Ovary (tissue), 3 donors: ENCODE data around the gene TMEM41B.
"Not testable (repeated sequence)": the region's sequence is repeated elsewhere in the genome, so short reads cannot be mapped to it uniquely, and the experiment has no call there.

Experiments used
- CTCF ChIP-seq, 3 donors: fragments of 450-650 bp in 2 of 3; fragments of 200-600 bp in 1 of 3; IDR thresholded peaks; one replicate each; pipeline versions ENCODE4 v1.5.1 to v1.8.0; 2016 to 2022; ENCODE audit warnings: antibody characterized with exemption in 3 of 3, mild to moderate bottlenecking in 1 of 3
- EP300 ChIP-seq: sonication (generic); formaldehyde crosslinking; IDR thresholded peaks from one replicate; pipeline ENCODE4 v1.6.1; 2017; ENCODE audit warnings: antibody characterized with exemption
- POLR2A ChIP-seq: fragments of 450-650 bp; IDR thresholded peaks from one replicate; pipeline ENCODE4 v1.6.1; 2017; ENCODE audit warnings: antibody characterized with exemption, mild to moderate bottlenecking, moderate library complexity
- donor health status: DM: no; HTN: no; CAD: no.

DNA sequence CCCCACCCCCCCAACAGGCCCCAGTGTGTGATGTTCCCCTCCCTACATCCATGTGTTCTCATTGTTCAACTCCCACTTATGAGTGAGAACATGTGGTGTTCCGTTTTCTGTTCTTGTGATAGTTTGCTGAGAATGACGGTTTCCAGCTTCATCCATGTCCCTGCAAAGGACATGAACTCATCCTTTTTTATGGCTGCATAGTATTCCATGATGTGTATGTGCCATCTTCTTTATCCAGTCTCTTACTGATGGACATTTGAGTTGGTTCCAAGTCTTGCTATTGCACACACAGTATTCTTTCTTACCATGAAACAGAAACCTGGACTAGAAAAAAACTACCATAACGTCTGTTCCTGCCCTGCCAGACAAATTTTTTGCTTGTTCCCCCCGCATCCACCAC lies 56.1 kb downstream of the TMEM41B start:
- TF ChIP-seq CTCF (IDR thresholded peaks at IDR 0.05); POLR2A; EP300: not testable (repeated sequence)
